Measurements from ENCODE around the gene OSTF1.

GRCh38 chr9:75139201-75139600 is 50.9 kb downstream of the OSTF1 start:
- no peak for TF ChIP-seq CTCF (conservative IDR thresholded peaks at IDR 0.05)
- TF ChIP-seq EZH2 (IDR thresholded peaks at IDR 0.05; ENCODE audit: low read depth), result no peak
